OCI-LY7 (cell line): ENCODE results near the gene THBD. TPM values are rescaled to one million over a fixed set of nuclear protein-coding genes. Genes with fewer than 3 reads are reported as not detected.

Experiments
- BruUV-seq: library from RNA; stranded (reverse); fragments of 400-500 nt; replicated peaks from 2 replicates; lab custom pipeline; 2021; lab: Mats Ljungman, UMichigan
- CTCF ChIA-PET: fragments of 300-600 bp; sonication (Branson Sonifier 250); formaldehyde crosslinking; loops from one replicate; lab custom pipeline; 2022; ENCODE audit warnings: antibody characterized with exemption; ENCODE audit not compliant: unreplicated experiment; lab: Charles Lee
- POLR2A ChIA-PET: fragments of 300-600 bp; sonication (Branson Sonifier 250); formaldehyde crosslinking; loops from one replicate; lab custom pipeline; 2022; ENCODE audit warnings: antibody characterized with exemption; lab: Charles Lee
- DNase-seq: peaks from one replicate; pipeline ENCODE4 v3.0.0-alpha.2; 2015; ENCODE audit warnings: low spot score
- H2AFZ ChIP-seq: fragments of 200-600 bp; sonication (generic), shearing (Covaris generic); 2 replicates; pipeline ENCODE4 v1.6.1; 2014; ENCODE audit warnings: mild to moderate bottlenecking, antibody characterized with exemption, low read length, moderate library complexity
- H3K27ac ChIP-seq: fragments of 200-600 bp; sonication (generic); 2 replicates; pipeline ENCODE4 v1.5.1; 2014; ENCODE audit warnings: mixed run types, low read depth, mild to moderate bottlenecking, moderate library complexity, low read length, inconsistent platforms; ENCODE audit not compliant: poor library complexity, severe bottlenecking
- H3K36me3 ChIP-seq: fragments of 200-600 bp; sonication (generic); 2 replicates; pipeline ENCODE4 v1.6.1; 2014; ENCODE audit warnings: mild to moderate bottlenecking, antibody characterized with exemption, low read length, moderate library complexity, mixed read lengths; ENCODE audit not compliant: insufficient read depth
- H3K4me1 ChIP-seq: fragments of 200-600 bp; sonication (generic); 2 replicates; pipeline ENCODE4 v1.5.1; 2014; ENCODE audit warnings: mild to moderate bottlenecking, low read length; ENCODE audit not compliant: insufficient read depth, poor library complexity, severe bottlenecking
- H3K4me2 ChIP-seq: fragments of 200-600 bp; sonication (generic); 2 replicates; pipeline ENCODE4 v1.6.1; 2014; ENCODE audit warnings: mild to moderate bottlenecking, low read length
- H3K4me3 ChIP-seq: fragments of 200-600 bp; sonication (generic); 2 replicates; pipeline ENCODE4 v1.5.1; 2014; ENCODE audit warnings: mild to moderate bottlenecking, low read depth, low read length; ENCODE audit not compliant: poor library complexity, severe bottlenecking
- H3K79me2 ChIP-seq: fragments of 200-600 bp; sonication (generic); 2 replicates; pipeline ENCODE4 v1.6.1; 2016; ENCODE audit warnings: low read depth, mild to moderate bottlenecking, low read length, moderate library complexity, mixed read lengths; ENCODE audit not compliant: insufficient read depth
- H3K9me2 ChIP-seq: fragments of 200-600 bp; sonication (generic); 2 replicates; pipeline ENCODE4 v1.6.1; 2016; ENCODE audit warnings: mild to moderate bottlenecking, low read length, mixed read lengths; ENCODE audit not compliant: insufficient read depth
- H3K9me3 ChIP-seq: fragments of 200-600 bp; sonication (generic); 2 replicates; pipeline ENCODE4 v1.6.1; 2014; ENCODE audit warnings: mild to moderate bottlenecking, mixed run types, low read length, mixed read lengths
- H4K20me1 ChIP-seq: fragments of 200-600 bp; sonication (generic); 2 replicates; pipeline ENCODE4 v1.6.1; 2014; ENCODE audit warnings: mild to moderate bottlenecking, antibody characterized with exemption, low read length, moderate library complexity, mixed read lengths; ENCODE audit not compliant: insufficient read depth
- EZH2phosphoT487 ChIP-seq: fragments of 200-600 bp; sonication (generic); IDR thresholded peaks from 2 replicates; pipeline ENCODE4 v1.6.1; 2018; ENCODE audit warnings: low read depth, borderline replicate concordance, mild to moderate bottlenecking, mixed run types, antibody characterized with exemption, low read length, moderate library complexity, mixed read lengths
- intact Hi-C: fragments of 100-400 bp; cut with micrococcal nuclease; formaldehyde crosslinking; loops from one replicate; pipeline ENCODE4 v1.10.0; 2022; ENCODE audit not compliant: unreplicated experiment
- total RNA-seq, 2 experiments: library from RNA; depleted of rRNA in 1 of 2; stranded (reverse); fragments of >200 nt in 1 of 2; shearing (Covaris generic) in 1 of 2; gene quantifications; 2 replicates each; pipeline ENCODE4 v1.2.3, GENCODE V29; 2014 to 2022
- TF ChIP-seq, protein P1 (sequence below): fragments of 200-600 bp; sonication (generic); conservative IDR thresholded peaks from 2 replicates; pipeline ENCODE4 v1.5.1; 2014; ENCODE audit warnings: mild to moderate bottlenecking, antibody characterized with exemption, low read length, moderate library complexity, mixed read lengths

The THBD gene
- total RNA-seq, 2 experiments from 2014 or later: not detected

DNA sequence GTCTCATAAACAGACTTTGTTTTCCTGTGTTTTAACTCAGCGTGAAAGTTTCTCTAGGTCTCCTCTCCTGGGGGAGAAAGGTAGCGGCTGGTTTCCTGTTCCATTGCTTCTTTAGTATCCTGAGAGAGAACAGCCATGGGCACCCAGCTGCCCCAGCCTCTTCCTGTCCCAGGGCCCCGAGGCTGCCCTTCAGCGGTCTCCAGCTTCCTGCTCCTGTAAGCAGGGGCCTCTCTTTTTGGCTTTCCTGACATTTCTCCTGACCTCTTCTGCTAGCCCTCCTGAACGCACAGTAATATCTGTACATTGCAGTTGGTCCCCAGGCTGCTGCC lies 16.8 kb downstream of the THBD start:
- H3K9me3 ChIP-seq: no peaks in the 10 kb centered on the region
- CTCF ChIA-PET: no interaction called here
- POLR2A ChIA-PET: no interaction called here
- BruUV-seq: no TSS peak
- no peak for DNase-seq
- no peak overlapping the region for H3K4me2 ChIP-seq
- no peaks in the 10 kb centered on the region for H3K36me3 ChIP-seq
- no peaks in the 10 kb centered on the region for H3K9me2 ChIP-seq
- TF ChIP-seq, protein P1, sequence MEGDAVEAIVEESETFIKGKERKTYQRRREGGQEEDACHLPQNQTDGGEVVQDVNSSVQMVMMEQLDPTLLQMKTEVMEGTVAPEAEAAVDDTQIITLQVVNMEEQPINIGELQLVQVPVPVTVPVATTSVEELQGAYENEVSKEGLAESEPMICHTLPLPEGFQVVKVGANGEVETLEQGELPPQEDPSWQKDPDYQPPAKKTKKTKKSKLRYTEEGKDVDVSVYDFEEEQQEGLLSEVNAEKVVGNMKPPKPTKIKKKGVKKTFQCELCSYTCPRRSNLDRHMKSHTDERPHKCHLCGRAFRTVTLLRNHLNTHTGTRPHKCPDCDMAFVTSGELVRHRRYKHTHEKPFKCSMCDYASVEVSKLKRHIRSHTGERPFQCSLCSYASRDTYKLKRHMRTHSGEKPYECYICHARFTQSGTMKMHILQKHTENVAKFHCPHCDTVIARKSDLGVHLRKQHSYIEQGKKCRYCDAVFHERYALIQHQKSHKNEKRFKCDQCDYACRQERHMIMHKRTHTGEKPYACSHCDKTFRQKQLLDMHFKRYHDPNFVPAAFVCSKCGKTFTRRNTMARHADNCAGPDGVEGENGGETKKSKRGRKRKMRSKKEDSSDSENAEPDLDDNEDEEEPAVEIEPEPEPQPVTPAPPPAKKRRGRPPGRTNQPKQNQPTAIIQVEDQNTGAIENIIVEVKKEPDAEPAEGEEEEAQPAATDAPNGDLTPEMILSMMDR: no peak
- no peak for TF ChIP-seq EZH2phosphoT487
- intact Hi-C loops: no loop called here
- H2AFZ ChIP-seq: no peak overlapping the region
- no peak overlapping the region for H3K4me3 ChIP-seq
- no peak overlapping the region for H3K27ac ChIP-seq
- H3K4me1 ChIP-seq: no peaks in the 10 kb centered on the region
- no peaks in the 10 kb centered on the region for H3K79me2 ChIP-seq
- H4K20me1 ChIP-seq: no peaks in the 10 kb centered on the region

DNA sequence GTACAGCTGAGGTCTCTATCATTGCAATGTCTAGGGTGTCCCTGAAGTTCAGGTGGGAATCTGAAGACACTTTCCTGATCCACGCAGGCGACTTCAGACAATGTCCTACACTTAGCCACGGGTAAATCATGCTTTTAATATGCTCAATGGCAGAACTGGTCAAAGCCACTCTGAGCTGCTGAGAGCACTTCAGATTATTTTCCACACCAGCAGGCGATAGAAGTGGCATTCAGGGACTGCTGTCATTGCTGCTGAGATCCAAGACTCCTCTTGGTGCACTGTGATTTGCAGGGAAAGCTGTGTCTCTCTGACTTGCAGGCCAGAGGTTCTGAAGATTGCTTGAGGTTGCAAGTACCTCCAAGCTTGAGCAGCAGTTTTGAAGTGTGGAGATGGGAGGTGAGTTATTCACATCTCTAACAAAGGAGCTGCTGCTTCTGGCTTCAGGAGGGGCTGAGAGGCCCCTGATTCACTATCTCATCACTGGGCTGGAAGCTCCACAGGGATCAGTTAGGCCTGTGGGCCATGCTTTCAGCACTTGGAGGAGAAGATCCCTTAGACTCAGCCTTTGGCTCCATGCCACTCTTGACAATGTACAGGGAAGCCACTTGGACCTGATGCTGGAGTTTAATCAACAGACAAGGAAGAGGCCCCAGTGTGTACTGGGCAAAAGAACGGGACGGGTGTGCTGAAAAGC lies 17.3 kb downstream of the THBD start:
- Histone ChIP-seq H3K27ac (no peak overlapping the region), H3K9me2 (no peaks in the 10 kb centered on the region), H3K4me2 (no peak overlapping the region), H3K4me3 (no peak overlapping the region), H3K36me3 (no peaks in the 10 kb centered on the region), H4K20me1 (no peaks in the 10 kb centered on the region), H3K4me1 (no peaks in the 10 kb centered on the region), H2AFZ (no peak overlapping the region), H3K79me2 (no peaks in the 10 kb centered on the region), H3K9me3 (no peaks in the 10 kb centered on the region)
- no TSS peak for BruUV-seq
- CTCF ChIA-PET: no interaction called here
- TF ChIP-seq EZH2phosphoT487: no peak
- TF ChIP-seq, protein P1: no peak
- POLR2A ChIA-PET: no interaction called here
- no peak for DNase-seq
- intact Hi-C loops: no loop called here

DNA sequence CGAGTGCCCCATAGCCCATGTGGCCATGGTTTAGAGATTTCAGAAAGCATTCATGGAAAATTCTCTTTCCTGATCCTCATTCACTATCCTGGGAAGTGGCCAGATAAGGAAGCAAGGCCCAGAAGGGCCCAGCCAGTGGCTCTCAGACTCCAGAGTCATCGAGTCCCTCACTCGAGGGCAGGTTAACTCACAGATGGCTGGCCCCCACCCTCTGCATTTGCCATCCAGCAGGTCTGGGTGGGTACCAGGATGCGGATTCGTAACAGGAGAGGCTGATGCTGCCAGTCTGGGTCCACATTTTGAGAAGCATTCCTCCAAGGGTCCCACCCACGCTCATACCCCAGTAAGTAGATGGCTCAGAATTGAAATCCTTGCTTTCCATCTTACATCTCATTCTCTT lies 18.1 kb downstream of the THBD start:
- H3K4me2 ChIP-seq: no peak overlapping the region
- H3K36me3 ChIP-seq: no peaks in the 10 kb centered on the region
- ChIA-PET POLR2A (no interaction called here), CTCF (no interaction called here)
- H3K9me3 ChIP-seq: no peaks in the 10 kb centered on the region
- no peak overlapping the region for H3K27ac ChIP-seq
- H4K20me1 ChIP-seq: no peaks in the 10 kb centered on the region
- no TSS peak for BruUV-seq
- no peak for DNase-seq
- intact Hi-C loops: no loop called here
- H3K9me2 ChIP-seq: no peaks in the 10 kb centered on the region
- H3K79me2 ChIP-seq: no peaks in the 10 kb centered on the region
- no peak overlapping the region for H2AFZ ChIP-seq
- no peak overlapping the region for H3K4me3 ChIP-seq
- H3K4me1 ChIP-seq: no peaks in the 10 kb centered on the region
- no peak for TF ChIP-seq EZH2phosphoT487
- TF ChIP-seq, protein P1: no peak
